CD4-positive, alpha-beta T cell treated with Interferon gamma for 1 hour (primary cell): ENCODE data around the gene WAC.
"Not testable (repeated sequence)": the region's sequence is repeated elsewhere in the genome, so short reads cannot be mapped to it uniquely, and the experiment has no call there.

Source experiments
- DNase-seq: peaks from one replicate; pipeline ENCODE4 v3.0.0-alpha.2; 2020

WAC gene

DNA sequence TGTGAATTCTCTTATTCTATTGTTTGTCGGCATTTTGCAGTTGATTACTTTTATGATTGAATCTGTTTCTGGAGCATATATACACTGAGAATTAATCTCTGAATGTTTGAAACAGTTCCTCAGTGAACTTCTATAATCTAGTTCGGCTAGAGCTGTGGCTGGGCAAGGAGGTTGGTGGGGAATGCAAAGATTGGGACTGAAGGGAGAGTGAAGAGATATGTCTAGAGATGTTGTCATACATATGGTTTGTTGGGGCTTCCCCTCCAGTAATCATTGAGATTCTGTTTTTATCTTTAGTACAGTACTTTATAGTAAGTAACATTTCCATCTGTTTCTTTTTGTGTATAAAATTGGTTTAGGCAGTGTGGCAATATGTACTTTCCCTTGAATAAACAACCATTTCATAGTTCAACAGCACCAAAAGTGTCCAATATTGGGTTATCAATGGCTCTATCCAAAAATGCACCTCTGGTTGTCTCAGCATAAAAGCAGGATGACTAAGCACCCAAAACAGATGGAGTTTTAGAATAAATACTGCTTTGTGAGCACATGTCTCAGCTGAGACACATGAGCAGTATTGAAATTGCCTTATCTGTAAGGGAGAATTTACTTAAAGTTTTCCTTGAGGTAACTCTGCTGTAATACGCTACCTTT, 36.7 kb downstream of the WAC start:
- no peak for DNase-seq

DNA sequence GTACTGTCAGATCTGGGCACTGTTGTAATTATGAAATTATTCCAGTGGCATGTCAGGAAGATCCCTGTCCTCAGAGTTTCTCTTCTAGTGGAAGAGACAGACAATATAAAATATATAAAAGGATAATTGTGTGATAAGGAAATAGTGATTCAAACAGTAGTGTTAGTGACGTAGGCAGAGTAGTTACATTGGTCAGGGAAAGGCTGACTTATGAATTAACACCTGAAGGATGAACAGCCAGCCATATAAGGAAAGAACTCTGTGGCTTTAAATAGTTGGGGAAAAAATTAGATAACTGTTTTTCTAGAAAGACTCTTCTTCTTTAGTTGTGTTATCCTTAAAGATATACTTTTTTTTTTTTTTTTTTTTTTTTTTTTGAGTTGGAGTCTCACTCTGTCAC, 37.7 kb downstream of the WAC start:
- no peak for DNase-seq

DNA sequence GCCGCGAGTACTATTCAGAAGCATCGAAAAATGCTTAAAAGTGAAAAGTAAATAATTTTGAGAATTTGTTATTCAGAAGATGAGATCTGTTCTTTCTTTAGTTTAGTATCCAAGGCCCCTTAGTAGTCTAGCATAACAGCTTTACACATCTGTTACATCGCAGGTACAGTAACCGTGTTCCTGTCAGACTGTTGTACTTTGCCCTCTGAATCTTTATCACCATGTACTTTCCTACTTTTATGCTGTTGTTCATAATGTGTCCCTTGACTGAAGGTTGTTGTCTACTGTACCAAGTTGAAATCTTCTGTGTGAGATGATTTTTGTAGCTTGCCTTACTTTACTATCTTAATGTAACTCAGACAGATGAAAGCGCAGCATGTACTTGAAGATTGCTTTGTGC, 38.3 kb downstream of the WAC start:
- DNase-seq: no peak

GRCh38 chr10:28574214-28574613, 41.3 kb downstream of the WAC start:
- DNase-seq: not testable (repeated sequence)

GRCh38 chr10:28575852-28576251, 42.9 kb downstream of the WAC start:
- DNase-seq: no peak

- no peak for DNase-seq
Observed at GRCh38 chr10:28577506-28577905, 44.6 kb downstream of the WAC start.

- DNase-seq: no peak
Observed at GRCh38 chr10:28578454-28578853, 45.5 kb downstream of the WAC start.

DNA sequence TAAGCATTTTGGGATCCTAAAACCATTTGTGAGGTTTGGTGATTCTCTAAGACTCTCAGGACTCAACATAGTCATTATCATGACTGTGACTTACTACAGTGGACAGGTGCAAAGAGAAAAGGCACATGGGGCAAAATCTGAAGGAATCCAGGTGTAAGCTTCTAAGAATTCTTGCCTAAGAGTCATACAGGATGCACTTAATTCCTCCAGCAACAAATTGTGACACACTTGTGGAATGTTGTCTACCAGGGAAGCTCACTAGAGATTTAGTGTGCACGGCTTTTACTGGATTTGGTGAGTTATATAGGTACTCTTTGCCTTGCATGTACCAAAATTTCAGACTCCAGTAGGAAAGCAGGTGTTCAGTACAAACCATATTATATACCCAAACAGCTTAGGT, 47.9 kb downstream of the WAC start:
- DNase-seq: no peak

DNA sequence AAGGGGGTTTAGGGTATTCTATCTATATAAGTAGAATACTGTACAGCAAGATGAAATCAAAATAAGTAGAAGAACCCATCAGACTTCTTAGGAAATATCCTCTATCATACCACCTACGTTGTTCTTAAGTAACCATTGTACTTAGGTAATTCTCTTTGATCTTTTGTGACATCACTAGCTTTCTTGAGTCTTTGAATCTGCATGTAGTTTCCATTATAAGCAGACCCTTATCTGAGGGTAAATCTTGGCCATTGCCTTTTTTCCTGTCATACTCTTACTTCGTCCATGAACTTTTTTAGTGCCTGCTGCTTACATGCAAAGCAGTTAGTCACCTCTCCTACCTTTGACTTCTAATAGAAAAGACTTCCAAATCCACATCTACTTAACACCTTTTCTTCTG, 49.0 kb downstream of the WAC start:
- DNase-seq: no peak

DNA sequence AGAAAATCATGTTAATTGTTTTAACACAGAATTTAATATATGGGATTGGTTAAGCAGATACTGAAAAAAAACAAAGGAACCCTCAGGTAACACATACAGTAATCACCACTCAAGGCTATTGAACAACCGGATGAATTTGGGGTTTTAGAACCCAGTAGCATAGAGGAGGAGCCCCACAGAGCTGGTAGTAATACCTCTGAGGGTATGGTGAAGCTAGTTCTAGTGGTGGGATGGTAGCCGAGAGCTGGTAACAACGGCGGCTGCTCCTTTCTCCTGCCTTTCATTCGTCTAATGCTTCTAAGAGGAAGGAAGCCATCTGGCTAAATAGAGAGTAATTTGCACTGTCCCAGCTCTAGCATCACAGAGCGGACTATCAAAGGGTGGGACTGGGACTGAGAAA, 52.2 kb downstream of the WAC start:
- no peak for DNase-seq

DNA sequence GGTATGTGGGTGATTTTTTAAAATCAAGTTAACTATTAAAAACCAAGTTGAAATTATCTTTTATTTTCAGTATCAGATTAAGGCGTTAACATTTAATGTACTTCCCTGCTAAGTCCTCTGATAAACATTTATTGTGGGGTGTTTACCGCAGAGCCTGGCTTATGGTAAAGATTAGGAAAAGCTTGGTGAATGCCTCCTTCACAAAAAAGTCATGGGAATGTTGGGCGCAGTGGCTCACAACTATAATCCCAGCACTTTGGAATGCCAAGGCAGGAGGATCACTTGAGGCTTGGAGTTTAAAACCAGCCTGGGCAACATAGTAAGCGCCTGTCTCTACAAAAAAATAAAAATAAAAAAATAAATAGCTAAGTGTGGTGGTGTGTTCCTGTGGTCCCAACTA, 53.3 kb downstream of the WAC start:
- no peak for DNase-seq

DNA sequence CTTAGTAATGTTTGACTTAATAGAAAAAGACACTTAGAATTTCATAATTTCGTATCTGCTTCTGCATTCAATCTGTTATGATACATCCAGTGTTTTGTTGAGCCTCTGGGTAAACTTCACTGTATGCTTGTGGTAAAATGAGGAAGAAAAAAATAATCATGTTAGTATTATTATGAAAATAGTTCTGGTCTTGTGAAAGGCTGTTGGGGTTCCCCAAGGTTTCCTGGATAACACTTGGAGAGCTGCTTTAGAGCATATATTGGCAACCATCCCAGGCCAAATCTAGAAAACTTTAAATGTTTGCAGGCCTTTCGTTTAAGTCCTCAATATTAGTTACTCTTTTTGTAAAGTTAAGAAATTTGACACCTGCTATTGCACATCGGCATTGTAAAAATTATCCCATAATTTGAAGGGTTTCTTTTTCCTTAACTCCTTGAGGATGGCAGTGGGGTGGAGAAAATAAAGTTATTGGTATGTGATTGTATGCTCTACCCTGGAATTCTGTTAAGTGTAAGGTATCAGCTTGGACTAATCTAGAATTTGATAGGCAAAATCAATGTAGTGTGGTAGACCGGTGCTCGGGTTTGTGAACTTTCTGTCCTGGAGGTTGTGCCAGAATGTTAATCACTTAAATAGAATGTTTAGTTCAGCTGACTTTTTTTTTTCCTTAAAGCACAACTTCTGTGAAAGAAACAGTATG, 54.5 kb downstream of the WAC start:
- DNase-seq: no peak

- DNase-seq: no peak
Observed at GRCh38 chr10:28587970-28588290, 55.0 kb downstream of the WAC start.

- no peak for DNase-seq
Observed at GRCh38 chr10:28592953-28593352, 60.0 kb downstream of the WAC start.

DNA sequence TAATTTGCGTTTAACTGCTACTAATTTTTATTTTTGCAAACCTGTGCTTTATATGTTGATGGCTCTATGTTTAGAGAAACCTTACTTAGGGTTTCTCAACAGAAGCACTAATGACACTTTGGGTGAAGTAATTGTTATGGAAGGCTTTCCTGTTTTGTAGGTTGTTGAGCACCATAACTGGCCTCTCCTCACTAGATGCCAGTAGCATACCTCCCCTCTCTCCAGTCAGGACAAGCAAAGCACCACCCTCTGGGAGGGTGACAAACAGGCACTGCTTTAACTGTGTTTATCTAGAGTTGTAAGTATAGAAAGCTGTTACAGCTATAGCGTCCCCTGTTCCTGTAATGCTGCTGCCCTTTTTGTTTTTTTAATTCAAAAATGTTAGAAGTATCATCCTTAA, 60.9 kb downstream of the WAC start:
- no peak for DNase-seq

- DNase-seq: no peak
Observed at GRCh38 chr10:28594406-28594805, 61.5 kb downstream of the WAC start.

DNA sequence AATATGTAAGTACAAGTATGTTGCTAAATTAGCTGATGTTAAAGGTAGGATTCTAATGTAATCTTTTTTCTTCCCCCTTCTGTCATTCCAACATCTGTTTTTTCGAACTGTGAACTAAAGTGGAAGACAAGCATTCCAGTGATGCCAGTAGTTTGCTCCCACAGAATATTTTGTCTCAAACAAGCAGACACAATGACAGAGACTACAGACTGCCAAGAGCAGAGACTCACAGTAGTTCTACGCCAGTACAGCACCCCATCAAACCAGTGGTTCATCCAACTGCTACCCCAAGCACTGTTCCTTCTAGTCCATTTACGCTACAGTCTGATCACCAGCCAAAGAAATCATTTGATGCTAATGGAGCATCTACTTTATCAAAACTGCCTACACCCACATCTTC, 62.7 kb downstream of the WAC start:
- DNase-seq: no peak

DNA sequence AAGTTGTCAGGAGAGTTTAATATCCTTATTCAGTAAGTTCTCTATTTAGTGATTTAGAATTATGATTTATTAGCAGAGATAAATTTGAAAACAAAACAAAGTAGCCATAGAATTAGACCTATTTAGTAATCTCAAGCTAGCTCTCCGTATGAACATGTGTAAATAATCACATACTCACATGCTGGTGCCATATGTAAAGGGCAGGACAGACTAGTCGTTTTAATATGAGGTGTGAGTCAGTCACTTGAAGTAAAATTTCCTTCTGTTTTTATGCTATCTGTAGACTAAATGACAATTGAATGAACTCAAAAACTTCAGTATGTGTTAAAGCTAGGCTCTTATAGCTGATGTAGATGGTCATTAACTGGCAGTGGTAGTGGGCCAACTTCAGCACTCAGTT, 67.1 kb downstream of the WAC start:
- DNase-seq: no peak

GRCh38 chr10:28601012-28601411, 68.1 kb downstream of the WAC start:
- no peak for DNase-seq

GRCh38 chr10:28604567-28605536, 71.9 kb downstream of the WAC start:
- DNase-seq: no peak

GRCh38 chr10:28606568-28606967, 73.7 kb downstream of the WAC start:
- no peak for DNase-seq

GRCh38 chr10:28609636-28610035, 76.7 kb downstream of the WAC start:
- DNase-seq: not testable (repeated sequence)

GRCh38 chr10:28612877-28613276, 80.0 kb downstream of the WAC start:
- DNase-seq: no peak

GRCh38 chr10:28616514-28616913, 83.6 kb downstream of the WAC start:
- DNase-seq: no peak
